Stimulated activated CD8-positive, alpha-beta memory T cell treated with anti-CD3 and anti-CD28 coated beads, Interleukin-4, amount 100 ng/mL, for 1 hour (primary cell): ENCODE results near the gene PKNOX2.

Experiments used
- DNase-seq, 2 donors: peaks; one replicate each; pipeline ENCODE4 v3.0.0-alpha.2; 2020; ENCODE audit warnings: low read depth in 2 of 2, low spot score in 1 of 2

PKNOX2 gene, protein sequence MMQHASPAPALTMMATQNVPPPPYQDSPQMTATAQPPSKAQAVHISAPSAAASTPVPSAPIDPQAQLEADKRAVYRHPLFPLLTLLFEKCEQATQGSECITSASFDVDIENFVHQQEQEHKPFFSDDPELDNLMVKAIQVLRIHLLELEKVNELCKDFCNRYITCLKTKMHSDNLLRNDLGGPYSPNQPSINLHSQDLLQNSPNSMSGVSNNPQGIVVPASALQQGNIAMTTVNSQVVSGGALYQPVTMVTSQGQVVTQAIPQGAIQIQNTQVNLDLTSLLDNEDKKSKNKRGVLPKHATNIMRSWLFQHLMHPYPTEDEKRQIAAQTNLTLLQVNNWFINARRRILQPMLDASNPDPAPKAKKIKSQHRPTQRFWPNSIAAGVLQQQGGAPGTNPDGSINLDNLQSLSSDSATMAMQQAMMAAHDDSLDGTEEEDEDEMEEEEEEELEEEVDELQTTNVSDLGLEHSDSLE

DNA sequence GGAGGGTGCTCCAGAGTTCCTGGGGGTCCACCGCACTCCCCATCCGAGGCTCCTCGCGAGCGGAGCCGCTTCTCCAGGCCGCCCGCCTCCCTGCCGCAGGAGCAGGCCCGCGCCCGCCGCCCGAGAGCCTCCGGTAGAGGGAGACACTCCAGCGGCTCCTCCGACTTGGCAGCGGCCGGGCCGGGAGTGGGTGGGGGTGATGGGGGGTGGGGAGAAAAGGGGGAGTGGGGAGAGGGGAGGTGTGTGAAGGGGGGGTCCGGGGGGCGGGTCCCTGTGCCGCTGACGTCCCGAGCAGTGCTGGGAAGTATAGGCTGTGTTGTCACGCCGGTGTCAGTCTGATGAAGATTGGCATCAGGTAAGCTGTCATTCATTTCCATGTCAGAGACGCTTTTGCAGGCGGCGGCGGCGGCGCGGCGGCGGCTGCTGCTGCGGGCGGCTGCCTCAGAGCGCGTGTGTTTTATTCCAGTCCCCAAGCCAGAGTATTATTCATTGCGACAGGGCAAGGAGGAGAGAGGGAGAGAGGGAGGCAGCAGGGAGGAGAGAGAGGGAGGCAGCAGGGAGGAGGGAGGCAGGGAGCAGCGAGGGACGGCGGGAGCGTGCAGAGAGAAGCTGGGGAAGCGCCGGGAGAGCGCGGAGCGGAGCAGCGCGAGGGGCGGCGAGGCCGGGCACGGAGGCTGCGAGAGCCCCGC is at the start of gene PKNOX2:
PKNOX2 (plus strand) TSS at position 330 of the 689 bp plus-strand sequence. CDS start 186,555 bp downstream, outside the sequence.
- peak; percentile 11 to 47 for DNase-seq

DNA sequence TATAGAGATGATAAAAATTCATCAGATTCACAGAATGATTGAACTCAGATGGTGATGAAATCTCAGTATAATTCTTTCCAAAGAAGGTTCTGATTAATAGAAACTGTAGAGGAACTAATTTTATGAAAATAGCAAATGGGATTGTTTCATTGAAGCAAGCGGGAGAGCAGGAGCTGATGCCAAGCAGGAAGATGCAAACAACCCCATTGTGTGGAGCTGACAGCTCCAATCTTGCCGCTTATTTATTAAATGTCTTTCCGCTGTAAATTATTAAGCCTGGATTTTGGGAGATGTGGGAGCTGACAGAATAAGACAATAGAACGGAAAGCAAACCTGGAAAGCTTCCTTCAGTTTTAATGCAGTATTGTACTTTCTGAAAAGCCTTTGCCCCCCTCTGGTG is 47.1 kb upstream of the PKNOX2 start:
- DNase-seq: no peak

DNA sequence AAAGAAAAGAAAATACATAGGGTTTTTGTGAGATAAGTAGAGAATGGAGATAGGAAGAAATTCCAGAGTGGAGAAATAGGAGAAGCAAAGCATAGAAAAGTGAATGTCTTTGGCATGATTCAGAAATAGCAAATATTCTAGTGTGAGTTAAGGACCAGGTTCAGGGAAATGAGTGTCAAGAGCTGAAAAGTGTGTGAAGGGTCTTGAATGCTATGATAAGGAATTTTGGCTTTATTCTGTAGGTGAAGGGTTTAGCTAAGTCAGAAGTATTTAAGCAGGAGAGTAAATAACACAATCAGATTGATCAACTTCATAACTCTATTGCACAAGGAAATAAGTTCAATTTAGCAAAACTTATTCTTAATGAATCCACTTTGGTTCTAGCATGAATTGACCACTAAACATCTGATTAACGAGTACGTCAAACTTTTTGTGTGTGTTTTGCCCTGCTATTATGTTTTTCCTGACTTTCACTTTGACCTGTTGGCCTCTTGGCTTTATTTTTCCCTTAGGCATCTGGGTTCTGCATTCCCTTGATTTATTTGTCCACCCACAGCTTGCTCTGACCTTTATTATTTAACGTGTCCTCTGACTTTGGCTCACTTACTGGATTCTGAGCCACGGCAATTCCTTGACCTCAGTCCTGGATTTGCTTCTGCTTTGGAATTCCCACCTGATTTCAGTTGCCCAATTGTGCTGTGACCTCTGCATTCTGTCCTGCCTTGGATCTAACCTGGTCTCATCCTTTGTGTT is 41.2 kb upstream of the PKNOX2 start:
- DNase-seq: no peak

GRCh38 chr11:125123947-125124617 is 40.5 kb upstream of the PKNOX2 start:
- DNase-seq: no peak

- no peak for DNase-seq
Observed at GRCh38 chr11:125124618-125124992, 39.9 kb upstream of the PKNOX2 start.

GRCh38 chr11:125128450-125128849 is 36.1 kb upstream of the PKNOX2 start:
- no peak for DNase-seq

DNA sequence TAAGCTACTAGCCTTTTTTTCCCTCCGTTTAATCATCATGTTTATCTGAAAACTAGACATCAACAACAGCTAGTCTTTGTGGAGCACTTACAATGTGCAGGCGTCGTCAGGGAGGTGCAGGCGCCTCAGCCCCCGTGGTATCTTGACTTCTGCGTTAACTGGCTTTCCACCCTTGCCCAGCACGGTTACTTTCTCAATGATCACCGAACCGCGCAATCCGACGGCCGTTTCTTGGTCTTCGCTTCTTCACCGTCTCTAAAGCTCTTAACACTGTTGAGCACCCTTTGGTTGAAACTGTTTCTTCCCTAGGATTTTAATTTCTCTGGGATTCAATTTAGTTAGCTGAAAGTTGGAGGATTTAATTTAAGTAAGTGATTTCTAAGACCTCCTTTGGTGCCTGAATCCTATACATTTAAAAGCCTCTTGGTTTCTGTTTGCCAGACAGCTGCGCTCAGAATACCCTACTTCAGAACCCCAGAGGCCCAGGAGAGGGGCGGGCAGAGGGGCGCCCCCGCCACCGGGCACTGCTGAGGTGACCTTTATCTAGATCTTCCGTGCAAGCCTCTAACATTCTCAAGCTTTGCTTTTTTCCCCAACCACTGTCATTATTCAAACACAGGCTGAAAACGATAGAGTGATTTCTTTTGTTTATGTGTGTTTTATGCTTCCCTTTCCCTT is 35.1 kb upstream of the PKNOX2 start:
- no peak for DNase-seq

- no peak for DNase-seq
Observed at GRCh38 chr11:125132071-125132470, 32.5 kb upstream of the PKNOX2 start.

DNA sequence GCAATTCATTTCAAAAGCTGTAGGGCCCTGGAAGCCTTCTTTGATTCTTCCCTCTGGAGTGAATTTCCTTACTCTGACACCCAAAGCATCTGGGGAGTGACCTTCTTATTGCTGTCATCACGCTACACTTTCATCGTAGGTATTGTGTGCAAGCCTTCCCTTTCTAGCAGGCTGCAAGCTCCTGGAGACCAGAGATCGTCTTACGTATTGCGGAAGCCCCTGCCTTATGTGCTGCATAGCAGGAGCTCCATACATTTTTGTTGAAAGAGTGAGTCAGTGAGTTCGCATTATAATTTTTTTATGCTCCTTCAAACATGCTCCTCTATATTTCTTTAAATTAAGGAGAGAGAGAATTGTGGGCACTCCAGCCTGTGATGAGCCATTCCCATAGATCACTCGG is 32.0 kb upstream of the PKNOX2 start:
- DNase-seq: no peak

DNA sequence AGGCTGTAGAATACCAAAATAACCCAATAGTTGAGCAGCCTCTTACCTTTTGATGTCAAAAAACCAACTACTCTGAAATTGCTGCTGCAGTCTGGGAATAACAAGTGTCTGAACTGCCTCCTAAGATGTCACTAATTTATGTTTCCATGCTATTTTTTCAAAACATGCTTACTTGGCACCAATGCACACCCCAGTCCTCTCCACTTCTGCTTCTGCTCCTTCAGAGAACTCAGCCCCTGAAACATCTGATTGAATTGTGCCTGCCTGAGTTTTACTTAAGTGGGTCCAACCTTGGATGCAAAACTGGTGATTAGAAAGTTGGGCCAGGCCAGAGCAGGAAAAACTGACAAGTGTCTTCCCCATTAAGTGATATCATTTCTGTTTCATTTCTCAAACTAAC is 28.6 kb upstream of the PKNOX2 start:
- DNase-seq: no peak

DNA sequence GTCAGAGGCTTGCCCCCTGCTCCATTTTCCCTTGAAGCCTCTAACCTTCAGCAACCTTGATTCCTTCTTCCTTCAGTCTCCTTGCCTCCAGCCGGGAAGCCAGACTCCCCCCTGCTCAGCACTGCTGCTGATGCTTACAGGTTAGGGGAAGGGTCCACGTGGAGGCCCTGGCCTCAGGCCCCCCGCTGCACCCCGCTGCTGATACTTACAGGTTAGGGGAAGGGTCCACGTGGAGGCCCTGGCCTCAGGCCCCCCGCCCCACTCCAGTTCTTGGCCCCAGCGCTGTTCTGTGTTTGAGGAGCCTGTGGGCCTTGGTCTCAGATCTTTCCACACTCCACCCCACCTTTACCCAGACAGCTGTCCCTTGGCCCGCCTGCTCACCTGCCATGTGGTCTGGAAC is 25.6 kb upstream of the PKNOX2 start:
- no peak for DNase-seq

GRCh38 chr11:125139778-125140177 is 24.8 kb upstream of the PKNOX2 start:
- DNase-seq: no peak

- DNase-seq: no peak
Observed at GRCh38 chr11:125140233-125140632, 24.3 kb upstream of the PKNOX2 start.

GRCh38 chr11:125141178-125141577 is 23.4 kb upstream of the PKNOX2 start:
- DNase-seq: no peak

- DNase-seq: peak; percentile 31 to 32
Observed at GRCh38 chr11:125141686-125142535, 22.6 kb upstream of the PKNOX2 start.

DNA sequence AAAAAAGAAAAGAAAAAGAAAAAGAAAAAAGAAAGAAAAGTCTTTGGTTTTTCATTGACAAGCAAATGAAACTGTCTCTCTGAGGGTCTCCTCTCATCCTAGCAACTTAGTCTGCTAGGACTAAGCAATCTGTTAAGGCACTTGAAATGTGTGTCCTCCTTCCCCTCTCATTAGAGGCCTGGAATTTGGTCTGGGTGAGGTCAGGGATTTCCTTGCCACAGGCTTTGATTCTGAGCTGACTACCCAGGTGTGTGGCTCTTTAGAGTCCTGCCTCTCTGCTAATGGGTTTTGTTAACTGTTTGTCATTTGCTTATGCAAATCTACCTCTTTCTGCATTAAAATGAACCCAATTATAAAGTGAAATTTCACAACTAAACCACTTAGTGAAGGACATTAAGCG is 18.3 kb upstream of the PKNOX2 start:
- DNase-seq: no peak

DNA sequence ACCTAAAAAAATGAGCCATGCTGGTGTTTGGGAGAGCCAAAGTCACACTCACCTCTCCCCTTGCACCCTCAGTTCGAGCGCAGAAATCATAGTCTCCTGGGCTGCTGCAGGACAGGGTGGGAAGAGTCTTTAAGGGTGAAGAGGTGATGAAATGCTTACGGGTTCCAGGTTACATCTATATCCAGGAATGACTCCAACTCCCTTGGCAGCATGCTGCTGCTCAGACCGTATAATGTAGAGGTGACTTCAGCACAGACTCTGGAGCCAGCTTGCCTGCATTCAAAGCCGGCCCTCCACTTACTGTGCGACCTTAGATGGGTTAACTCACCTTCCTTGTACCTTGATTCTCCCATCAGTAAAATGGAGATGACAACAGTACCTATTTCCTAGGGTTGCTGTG is 17.3 kb upstream of the PKNOX2 start:
- DNase-seq: no peak

- no peak for DNase-seq
Observed at GRCh38 chr11:125148011-125148410, 16.5 kb upstream of the PKNOX2 start.

GRCh38 chr11:125148743-125149142 is 15.8 kb upstream of the PKNOX2 start:
- no peak for DNase-seq

DNA sequence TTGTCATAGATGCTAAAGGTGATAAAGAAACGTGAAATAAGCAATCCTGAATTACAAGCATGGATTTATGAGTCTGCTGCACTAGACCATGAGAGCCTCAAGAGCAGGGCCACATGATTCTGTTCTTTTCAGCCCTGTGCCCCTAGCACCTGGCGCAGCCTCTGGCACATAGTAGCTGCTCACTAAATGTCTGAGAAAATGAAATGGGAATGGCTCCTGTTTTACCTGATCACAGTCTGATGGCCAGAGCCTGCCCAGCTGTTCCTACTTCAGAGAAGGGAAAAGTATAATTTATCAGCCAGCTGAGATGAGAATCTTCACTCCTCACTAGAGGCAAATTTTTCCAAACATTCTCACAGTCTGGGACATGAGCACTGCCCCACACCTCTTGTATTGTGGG is 10.7 kb upstream of the PKNOX2 start:
- DNase-seq: no peak
